Putamen (tissue), 1 donor: ENCODE data around the gene C1orf174.

Experiments
- DNase-seq: peaks from one replicate; pipeline ENCODE4 v3.0.0-alpha.2; 2016; ENCODE audit warnings: low spot score

C1orf174 gene

DNA sequence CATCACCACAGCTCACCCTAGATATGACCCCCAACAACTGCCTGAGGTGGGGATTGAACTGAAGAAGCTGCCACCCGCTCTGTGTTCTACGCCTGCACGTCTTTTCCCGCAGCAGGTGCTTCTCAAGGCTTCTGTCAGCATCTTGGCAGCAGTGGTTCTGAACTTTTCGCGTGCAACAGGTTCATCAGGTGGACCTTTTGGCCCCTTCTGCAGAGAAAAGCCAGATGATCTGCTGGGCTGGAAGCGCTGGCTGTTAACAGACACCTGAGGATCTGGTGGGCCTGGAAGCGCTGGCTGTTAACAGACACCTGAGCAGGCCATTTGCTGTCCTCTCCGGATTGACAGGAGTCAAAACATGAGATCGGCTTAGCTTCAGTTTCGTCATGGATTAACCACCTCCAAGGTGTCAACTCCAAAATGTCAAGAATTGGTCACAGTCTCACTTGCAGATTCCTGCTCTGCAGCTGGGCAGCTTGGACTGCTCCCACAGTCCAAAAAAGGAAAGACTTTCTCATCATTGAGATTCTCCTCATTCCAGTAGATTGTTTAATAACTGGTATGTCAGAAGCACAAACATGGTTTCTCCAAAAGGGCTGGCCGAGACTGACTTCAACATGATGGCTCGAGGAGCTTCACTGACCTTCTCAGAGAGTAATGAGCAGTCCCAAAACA lies 4.7 kb downstream of the C1orf174 start:
- no peak for DNase-seq

DNA sequence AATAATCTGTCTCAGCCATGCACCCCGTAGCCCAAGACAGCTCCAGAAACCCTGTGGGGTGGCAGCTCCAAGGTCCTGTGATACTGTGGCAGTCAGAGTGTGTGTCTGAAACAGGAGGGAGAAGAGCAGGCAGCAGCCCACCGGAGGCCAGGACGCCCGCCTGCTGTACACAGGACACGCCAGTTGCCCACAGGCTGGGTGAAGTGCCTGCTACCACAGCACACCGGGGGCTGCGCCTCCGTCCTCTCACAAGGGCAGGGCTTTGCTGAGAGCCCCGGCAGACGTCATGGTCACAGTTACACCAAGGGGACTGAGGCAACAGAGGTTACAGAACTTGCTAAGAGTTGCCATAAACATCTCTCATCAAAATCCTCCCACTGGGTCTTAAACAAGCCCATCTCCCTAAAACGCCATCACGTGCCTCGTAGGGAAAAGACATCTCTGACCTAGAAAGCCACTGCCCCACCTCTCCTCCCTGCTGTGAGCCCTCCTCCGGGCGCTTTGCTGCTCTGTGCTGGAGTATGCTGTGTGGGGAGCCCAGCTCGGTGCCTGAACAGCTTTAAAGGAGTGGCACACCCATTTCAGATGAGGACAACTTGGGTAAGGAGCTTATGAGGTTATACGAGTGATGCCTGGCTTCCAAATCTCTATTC lies 5.3 kb downstream of the C1orf174 start:
- DNase-seq: no peak

DNA sequence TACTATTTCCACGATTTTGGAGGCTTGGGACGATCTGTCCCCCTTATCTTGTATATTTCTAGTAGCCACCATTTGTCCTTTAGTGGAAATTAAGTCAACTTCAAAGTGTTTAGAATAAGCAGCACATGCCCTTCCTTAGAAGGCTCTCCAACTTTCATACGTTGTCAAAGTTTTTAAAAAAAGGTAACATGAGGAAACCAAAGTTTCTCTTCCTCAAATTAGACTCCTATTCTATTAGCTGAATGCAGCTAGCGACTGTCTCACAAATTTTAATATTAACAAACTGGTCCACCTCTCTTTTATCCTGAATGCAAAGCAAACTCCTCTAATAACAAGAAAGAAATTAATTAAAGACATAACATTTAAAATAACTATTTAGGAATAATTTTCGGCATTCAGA lies 6.9 kb downstream of the C1orf174 start:
- no peak for DNase-seq

DNA sequence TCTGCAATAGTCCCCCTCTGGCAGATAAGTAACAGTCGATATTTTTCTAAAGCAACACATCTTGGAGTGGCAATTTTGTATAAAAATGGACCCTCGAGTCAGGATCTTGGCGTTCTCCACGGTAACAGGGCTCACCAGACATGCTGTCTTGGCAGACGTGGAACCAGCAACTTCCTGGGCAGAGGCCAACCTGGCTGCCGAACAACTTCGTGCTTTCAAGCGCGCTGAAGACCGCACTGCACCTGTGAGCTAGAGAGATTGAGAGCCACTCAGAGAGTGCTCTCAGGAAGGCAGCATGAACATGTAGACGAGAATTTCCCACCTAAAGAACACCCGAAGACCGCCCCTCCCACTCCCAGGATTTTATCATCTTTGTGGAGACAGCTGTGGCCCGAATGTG lies 7.3 kb downstream of the C1orf174 start:
- no peak for DNase-seq

DNA sequence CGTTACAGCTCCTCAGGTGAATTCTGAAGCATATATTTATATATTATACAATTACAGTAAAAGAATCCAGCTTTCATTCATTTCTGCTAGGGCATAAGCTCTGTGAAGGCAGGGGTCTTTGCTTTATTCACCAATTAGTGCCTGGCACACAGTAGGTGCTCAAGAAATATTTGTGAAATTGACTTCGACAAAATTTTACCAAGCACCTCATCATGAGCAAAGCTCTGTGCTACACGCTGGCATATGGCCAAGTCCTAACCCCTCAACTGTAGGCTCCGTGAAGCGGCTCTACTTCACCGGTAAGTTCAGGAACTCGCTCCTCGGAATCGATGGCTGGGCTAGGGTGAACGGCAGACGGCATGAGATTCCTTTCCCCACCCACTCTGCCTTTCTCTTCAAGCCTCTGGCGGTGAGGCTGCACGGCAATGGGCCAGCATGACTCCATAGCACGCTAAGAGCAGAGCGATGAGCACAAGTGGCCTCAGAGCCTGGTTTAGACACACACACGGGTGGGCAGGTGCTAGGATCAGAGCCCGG lies 8.7 kb downstream of the C1orf174 start:
- DNase-seq: no peak

DNA sequence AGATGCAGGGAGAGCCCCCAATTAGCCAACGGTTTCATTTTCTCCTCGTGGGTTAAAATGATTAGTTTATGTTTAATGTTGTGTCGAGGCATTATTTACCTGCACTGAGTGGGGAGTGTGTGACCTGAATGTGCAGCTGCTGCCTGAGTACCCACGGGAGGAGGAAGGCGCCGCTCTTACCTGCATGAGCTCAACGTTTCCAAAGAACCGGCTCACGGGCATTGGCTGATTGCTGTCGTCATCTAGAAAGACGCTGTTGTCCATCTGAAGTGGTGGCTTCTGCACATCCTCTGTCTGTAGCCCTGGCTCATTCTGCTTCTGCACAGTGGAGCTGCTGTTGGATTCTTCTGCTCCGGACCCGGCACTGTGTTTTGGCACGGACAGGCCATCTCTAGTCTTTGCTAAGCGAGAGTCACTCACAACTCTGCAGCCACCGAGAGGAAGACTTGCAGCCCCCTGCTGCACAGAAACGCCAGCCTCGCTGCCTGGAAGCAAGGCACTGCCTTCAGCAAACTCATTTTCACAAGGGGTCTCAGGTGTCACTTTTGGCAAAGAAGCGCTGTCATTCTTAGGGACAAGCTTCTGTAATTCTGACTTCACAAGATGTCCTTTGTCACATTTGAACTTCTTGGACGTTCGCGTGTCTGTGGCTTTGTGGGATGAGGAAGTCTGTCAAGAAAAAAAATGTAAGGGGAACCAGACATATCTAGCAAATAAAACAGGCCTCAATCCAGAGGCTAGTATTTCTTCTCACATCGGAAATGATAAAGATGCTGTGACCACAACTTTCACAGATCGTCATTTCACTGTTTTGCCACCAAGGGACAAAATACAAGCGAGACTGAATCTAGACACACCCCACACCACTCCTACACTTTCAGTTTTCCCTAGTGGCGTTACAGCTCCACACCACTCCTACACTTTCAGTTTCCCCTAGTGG lies 9.4 kb downstream of the C1orf174 start:
- DNase-seq: no peak

DNA sequence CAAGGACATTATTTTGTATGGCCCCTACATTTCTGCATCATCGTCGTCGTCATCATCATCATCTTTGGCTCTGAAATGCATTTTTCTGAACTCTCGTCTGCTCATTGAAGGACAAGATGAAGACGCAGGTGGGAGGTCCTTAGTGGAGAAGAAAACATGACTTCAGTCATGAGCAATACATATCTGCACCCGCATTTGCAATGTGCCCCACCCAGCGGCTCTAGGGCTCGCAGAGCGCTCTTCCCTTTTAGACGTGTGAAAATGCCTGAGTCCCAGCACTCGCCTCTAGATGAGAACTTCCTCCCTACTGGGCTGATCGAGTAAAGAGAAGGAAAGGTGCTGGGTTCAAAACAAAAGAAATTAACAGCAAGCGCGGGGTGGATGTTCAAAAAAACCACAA lies 10.1 kb downstream of the C1orf174 start:
- DNase-seq: no peak

DNA sequence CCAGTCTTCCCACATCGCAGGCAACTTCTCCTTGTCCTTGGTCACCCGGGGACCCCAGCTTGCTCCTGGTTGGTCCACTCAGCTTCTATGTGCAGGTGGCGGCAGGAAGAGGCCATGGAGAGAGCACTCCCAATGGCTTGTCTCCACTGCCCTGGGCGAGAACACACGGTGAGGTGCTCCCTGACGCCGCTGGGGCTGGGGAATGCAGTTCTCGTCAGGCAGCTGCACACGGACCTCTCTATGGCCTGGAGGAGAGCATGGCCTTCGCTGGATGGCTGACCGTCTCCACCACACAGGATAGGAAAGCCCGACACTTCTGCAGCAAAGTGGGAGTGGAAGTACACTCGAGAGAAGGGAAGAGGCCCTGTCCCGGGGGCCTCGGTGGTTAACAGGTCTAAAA lies 11.8 kb downstream of the C1orf174 start:
- DNase-seq: no peak

DNA sequence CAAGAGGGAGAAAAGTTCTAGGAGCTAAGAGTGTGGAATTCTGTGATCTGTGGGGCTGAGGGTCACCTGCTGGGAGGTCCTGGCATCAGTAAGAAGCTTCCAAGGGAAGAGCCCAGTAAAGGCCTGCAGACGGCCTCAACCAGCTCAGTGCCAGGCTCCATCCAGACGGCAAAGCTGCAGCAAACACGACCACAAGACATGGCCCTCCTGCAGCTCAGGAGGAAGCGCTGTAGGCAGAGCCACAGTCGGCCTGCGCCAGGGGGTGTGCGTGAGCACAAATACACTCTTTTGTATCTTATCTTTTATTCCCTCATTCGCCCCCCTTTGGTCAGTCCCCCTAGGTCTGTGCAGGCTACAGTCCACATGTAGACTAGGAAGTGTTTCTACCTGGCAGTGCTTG lies 13.4 kb downstream of the C1orf174 start:
- DNase-seq: no peak

DNA sequence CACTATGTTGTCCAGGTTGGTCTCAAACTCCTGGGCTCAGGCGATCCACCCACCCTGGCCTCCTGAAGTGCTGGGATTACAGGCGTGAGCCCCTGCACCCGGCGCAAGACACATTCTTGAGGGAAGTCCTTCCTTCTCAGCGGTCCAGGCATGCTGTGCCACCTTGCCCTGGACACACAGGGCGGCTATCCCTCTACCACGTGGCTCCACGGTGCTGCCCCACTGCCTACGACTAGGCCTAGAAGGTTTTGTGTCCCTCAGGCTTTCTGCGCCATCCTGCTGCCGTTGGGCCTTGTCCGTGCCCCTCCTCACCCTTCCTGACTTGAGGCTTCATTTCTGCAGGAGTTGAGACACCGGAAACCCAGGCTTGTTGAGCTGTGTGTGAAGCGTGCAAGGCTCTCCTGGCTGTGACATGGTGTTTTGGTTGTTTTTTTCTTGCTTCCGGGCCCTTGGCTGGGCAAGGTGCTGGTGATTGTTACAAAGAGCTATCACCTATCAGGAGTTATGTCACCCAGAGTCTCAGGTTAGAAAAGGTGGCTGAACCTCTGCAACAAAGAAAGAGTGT lies 13.9 kb downstream of the C1orf174 start:
- DNase-seq: no peak

DNA sequence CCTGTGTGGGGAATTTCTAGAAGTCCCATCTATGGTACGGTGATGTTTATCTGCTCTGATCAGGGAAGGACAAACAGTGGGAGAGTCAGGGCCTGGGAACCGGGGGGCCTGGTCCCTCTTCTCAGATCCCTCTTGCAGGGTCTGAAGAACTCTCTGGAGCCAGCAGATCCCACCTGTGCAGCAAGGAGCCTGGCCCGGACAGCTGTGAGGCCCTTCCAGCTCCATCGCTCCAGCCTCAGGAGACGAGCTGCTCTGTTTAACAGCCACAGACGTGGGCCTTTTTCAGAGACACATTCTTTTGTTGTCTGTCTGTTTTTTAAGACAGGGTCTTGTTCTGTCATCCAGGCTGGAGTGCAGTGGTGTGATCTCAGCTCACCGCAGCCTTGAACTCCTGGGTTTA lies 14.5 kb downstream of the C1orf174 start:
- no peak for DNase-seq

DNA sequence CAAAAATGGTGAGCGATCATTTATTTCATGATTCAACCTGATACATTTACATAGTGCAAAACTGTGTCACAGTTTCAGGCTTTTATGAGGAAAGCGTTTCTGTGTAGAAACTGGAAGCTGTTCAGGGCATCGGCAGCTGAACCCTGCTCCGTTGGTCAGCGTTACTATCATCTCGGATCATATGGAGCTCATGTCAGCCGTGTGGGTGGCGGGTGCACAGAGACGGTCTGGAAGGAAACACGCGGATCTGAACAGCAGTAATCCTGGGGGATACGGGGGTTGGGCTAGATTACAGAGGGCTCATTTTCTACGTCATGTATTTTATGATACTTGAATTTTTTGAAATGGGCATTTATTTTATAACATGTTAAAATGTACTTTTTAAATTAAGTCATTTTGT lies 15.1 kb downstream of the C1orf174 start:
- DNase-seq: no peak

DNA sequence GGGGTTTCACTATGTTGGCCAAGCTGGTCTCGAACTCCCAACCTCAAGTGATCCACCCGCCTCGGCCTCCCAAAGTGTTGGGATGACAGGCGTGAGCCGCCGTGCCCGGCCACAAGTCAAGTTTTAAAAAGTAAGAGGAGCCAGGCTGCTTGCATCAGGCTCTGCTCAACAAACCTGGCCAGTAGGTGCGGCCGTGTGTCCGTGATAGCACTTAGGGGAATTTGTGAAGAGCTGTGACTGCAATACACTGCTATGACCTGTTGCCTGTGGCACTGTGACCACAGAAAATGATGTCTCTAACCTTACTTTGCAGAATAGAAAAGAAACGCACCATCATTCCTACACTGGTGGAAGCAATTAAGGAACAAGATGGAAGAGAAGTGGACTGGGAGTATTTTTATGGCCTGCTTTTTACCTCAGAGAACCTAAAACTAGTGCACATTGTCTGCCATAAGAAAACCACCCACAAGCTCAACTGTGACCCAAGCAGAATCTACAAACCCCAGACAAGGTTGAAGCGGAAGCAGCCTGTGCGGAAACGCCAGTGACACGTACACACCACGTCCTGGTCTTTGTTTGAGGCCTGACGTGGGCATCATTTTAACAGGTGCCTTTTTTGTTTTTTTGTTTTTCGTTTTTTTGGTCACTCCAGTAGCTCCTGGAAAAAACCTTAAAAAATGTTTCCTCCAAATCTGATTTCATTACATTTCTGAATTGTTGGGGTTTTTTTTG lies 16.7 kb downstream of the C1orf174 start:
- no peak for DNase-seq

DNA sequence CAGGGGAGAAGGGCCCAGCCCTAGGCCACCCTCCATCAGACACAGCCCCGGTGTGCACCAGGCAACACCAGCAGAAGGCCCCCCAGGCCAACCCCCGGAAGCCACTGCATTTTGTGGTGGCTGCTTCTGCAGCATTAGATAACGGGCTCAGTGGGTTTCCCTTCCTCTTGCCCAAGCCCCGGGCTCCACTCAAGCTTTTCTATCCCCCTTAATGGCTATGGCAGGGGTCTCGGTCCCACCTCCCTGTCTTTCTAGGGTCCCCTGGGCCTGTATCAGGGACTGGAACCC lies 18.9 kb downstream of the C1orf174 start:
- DNase-seq: no peak

DNA sequence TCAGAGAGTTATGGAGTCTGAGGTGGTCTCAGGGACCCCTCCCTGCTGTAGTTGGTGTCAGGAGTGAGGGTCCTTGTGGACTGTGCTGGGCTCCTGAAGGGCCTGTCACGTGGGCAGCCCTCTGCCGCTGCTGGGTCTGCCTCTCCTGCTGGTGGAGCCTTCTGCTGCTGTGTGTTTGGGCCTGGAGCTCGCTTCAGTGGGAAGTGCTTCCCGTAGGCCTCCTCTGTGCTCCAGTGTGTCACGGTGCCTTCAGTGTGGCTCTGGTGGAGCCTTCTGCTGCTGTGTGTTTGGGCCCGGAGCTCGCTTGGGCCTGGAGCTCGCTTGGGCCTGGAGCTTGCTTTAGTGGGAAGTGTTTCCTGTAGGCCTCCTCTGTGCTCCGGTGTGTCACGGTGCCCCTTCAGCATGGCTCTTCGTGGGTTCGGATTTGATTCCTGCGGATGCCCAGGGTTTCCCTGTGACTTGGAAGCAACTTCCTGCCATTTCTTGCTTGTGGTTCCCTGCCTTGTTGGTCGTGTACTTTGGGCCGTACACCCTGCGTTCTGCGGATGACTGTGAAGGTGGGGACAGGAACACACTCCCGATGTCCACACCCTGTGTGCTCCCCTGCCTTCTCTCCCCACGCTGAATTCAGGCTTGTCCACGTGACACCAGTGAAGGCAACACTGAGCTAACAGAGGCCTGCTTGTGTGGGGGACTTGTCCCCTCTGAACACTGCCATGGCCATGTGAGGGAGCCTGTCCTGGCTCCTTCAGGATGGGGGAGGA lies 19.5 kb downstream of the C1orf174 start:
- DNase-seq: no peak

DNA sequence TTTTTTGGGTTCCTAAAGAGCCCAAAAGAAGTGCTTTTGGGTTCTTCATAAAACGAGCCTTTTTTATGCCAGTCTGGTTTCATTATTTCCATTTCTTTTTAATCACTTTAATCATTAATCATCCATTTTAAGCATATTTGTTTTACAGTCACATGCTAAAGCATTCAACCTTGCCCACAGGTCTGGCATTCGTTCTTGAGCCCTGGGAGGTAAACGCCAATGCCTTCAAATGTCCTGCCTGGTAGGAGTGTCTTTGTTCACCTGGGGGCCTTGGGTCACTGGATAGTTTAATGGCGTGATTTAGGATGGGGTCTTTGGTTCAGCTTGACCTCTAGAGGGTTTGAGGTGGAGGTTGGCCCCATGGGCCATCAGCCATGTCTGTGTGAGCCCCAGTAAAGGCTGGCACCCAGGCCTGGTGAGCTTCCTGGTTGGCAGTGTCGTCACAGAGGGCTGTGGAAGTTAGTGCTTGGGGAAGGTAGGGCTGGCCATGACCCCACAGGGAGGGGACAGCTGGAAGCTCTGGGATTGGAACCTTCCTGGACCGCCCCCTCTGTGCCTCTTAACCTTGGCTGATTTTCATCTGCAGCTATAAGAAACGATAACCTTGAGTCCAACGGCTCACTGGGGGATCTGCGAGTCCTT lies 20.2 kb downstream of the C1orf174 start:
- no peak for DNase-seq

DNA sequence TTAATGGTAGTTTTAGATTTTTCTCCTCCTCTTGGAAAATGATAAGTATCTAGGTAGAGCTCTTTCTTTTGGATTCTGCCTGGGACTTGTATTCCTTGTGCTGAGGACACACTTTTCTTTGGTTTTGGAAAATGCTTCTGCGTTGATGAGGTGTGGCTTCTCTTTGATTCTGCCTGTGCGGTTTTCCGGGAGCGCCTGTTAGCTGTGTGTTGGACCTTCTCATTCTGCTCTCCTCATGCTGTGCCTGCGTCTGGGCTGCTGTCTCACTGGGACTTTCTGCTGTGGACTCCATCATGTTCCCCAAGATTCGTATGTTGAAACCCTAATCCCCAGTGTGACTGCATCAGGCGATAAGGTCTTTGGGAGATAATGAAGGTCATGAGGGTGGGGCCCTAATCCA lies 21.0 kb downstream of the C1orf174 start:
- no peak for DNase-seq

DNA sequence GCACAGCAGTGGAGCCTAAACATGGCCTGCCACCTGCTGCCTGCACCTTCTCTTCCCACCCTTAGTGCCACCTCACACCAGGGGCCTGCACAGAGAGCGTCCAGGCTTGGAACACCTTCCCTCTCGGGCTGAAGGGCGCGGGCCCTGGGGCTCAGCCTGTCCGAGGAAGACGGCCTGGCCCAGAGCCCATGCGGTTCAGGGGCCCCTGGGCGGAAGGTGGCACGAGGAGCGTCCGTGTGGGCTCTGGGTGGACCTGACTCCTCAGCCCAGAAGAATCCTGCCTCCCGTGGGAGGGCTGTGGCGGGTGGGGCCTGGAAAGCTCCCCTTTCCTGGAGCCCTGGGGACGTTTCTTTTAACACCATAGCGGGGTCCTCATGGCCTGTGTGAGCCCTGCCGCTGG lies 23.4 kb downstream of the C1orf174 start:
- DNase-seq: no peak

DNA sequence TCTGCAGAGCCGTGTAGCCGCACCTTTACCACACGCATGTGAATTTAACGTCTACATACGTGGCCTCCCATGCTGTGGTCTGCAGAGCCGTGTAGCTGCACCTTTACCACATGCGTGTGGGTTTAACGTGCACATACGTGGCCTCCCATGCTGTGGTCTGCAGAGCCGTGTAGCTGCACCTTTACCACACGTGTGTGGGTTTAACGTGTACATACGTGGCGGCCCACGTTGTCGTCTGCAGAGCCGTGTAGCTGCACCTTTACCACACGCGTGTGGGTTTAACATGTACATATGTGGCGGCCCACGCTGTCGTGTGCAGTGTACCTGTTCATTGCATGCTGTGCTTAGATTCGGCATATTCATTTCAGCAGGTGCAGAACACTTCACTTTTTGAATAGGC lies 25.3 kb downstream of the C1orf174 start:
- DNase-seq: no peak

DNA sequence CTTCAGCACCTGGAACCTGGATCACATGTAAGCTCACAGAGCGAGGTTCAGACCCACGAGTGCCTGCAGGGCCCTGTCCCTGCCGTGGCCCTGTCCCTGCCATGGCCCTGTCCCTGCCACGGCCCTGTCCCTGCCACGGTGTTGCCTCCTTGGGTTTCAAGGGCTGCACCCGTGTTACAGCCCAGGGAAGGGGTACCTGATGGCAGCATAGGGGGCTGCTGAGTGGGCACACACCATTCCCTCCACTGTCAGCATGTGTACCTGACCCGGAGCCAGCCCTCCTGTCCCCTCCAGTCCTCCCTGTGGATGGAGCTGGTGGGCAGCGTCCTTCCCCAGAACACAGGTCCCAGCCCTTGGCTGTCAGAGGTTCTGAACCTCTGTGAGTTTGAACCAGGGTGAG lies 27.5 kb downstream of the C1orf174 start:
- no peak for DNase-seq

DNA sequence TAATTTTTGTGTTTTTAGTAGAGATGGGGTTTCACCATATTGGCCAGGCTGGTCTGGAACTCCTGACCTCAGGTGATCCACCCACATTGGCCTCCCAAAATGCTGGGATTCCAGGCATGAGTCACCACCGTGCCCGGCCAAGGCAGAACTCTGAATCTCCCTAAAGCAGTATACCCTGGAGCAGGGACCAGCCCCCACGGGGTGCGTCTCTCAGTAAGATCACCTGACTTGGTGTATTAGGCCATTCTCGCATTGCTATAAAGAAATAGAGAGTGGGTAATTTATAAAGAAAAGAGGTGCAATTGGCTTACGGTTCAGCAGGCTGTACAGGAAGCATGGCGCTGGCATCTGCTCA lies 28.6 kb downstream of the C1orf174 start:
- DNase-seq: no peak
